Measurements from ENCODE around the gene KLHL40.

GRCh38 chr3:42662037-42662812 lies 23.1 kb upstream of the KLHL40 start:
- TF ChIP-seq CTCF (IDR thresholded peaks at IDR 0.05) (no peak), POLR2A (IDR thresholded peaks at IDR 0.05) (no peak)

Measured in suprapubic skin (tissue), 3 donors.